HCT116 (cell line): Measurements from ENCODE around the gene TBC1D21.

ENCODE experiments used
- CTCF ChIP-seq, 3 experiments: fragments of 200-600 bp in 1 of 3; sonication (generic) in 1 of 3; IDR thresholded peaks in 2 of 3; conservative IDR thresholded peaks in 1 of 3; 2 replicates each; pipeline ENCODE4 v1.5.1; 2012 to 2017; ENCODE audit warnings: low read depth in 2 of 3, low read length in 2 of 3, antibody characterized with exemption in 1 of 3, borderline replicate concordance in 1 of 3, control low read depth in 1 of 3, mild to moderate bottlenecking in 1 of 3, mixed read lengths in 1 of 3, mixed run types in 1 of 3, moderate library complexity in 1 of 3; ENCODE audit not compliant: insufficient read depth in 1 of 3
- EGR1 ChIP-seq: IDR thresholded peaks from 2 replicates; pipeline ENCODE4 v1.6.1; 2012; ENCODE audit warnings: low read depth
- ELF1 ChIP-seq: IDR thresholded peaks from 2 replicates; pipeline ENCODE4 v1.6.1; 2012; ENCODE audit warnings: low read depth, borderline replicate concordance
- EZH2 ChIP-seq: fragments of 200-600 bp; sonication (generic); IDR thresholded peaks from 2 replicates; pipeline ENCODE4 v1.6.1; 2017; ENCODE audit warnings: antibody characterized with exemption, mixed run types
- EZH2phosphoT487 ChIP-seq: fragments of 200-600 bp; IDR thresholded peaks from 2 replicates; pipeline ENCODE4 v1.6.1; 2018; ENCODE audit warnings: antibody characterized with exemption, borderline replicate concordance
- JUND ChIP-seq: IDR thresholded peaks from 2 replicates; pipeline ENCODE4 v1.6.1; 2012
- MAX ChIP-seq: IDR thresholded peaks from 2 replicates; pipeline ENCODE4 v1.6.1; 2012
- POLR2A ChIP-seq: IDR thresholded peaks from 2 replicates; pipeline ENCODE4 v1.7.0; 2011; ENCODE audit warnings: borderline replicate concordance; ENCODE audit not compliant: insufficient read depth, insufficient read length; ENCODE audit errors: extremely low read depth
- REST ChIP-seq: IDR thresholded peaks from 2 replicates; pipeline ENCODE4 v1.6.1; 2012; ENCODE audit warnings: low read depth
- SIN3A ChIP-seq: IDR thresholded peaks from 2 replicates; pipeline ENCODE4 v1.6.1; 2012; ENCODE audit warnings: low read depth
- SRF ChIP-seq: IDR thresholded peaks from 2 replicates; pipeline ENCODE4 v1.6.1; 2012; ENCODE audit warnings: low read depth
- YY1 ChIP-seq: IDR thresholded peaks from 2 replicates; pipeline ENCODE4 v1.6.1; 2011; ENCODE audit warnings: low read length, low read depth, moderate library complexity, mild to moderate bottlenecking; ENCODE audit not compliant: insufficient replicate concordance; ENCODE audit errors: extremely low read depth
- ZBTB33 ChIP-seq: IDR thresholded peaks from 2 replicates; pipeline ENCODE4 v1.6.1; 2011; ENCODE audit warnings: mild to moderate bottlenecking, low read length, moderate library complexity; ENCODE audit not compliant: insufficient replicate concordance; ENCODE audit errors: extremely low read depth
- ZNF274 ChIP-seq: fragments of 200-500 bp; sonication (Bioruptor generic); IDR thresholded peaks from 2 replicates; pipeline ENCODE4 v1.6.1; 2014; ENCODE audit warnings: mild to moderate bottlenecking, low read depth, low read length, inconsistent platforms

- TF ChIP-seq CTCF (IDR thresholded peaks at IDR 0.05 in 2 of 3, conservative IDR thresholded peaks at IDR 0.05 in 1 of 3; ENCODE audit: borderline replicate concordance in 1 of 3, insufficient read depth in 1 of 3, low read depth in 2 of 3, low read length in 2 of 3) (no peak), MAX (no peak), EZH2 (no peak), SRF (no peak), REST (no peak), JUND (no peak), ZBTB33 (no peak), EGR1 (no peak), YY1 (no peak), ELF1 (no peak), POLR2A (no peak), EZH2phosphoT487 (no peak), SIN3A (no peak), ZNF274 (no peak)
Observed at GRCh38 chr15:73888224-73889041, 15.1 kb downstream of the TBC1D21 start.
